ENCODE data around the gene CD9.

DNA sequence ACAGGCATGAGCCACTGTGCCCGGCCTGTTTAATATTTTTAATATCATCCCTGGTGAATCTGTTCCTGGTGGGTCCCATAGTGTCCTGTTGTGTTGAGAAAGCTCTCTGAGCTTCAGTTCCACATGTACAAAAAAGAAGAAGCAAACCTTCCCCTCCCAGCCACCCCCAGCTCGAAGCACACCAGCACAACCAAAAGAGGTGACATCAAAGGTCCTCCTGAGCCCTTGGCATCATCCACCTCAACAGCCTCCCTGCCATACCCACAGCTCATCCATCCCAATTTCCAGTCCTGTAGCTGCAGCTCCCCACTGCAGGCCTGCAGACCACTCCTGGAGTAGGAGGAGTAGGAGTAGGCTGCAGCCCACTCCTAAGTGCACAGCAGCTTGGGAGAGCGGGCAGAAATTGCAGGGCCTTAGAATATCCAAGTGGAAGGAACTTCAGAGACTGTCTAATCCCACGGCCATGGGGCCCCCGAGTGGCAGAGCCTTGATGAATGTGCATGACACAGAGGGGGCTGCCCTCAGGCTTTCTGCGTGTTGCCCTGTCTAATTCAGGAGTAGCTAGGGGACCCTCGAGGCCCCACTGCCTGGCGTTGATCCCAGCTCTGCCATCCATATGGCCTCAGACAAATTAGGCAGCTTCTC, 36.7 kb upstream of the CD9 start:
- TF ChIP-seq, protein P1, sequence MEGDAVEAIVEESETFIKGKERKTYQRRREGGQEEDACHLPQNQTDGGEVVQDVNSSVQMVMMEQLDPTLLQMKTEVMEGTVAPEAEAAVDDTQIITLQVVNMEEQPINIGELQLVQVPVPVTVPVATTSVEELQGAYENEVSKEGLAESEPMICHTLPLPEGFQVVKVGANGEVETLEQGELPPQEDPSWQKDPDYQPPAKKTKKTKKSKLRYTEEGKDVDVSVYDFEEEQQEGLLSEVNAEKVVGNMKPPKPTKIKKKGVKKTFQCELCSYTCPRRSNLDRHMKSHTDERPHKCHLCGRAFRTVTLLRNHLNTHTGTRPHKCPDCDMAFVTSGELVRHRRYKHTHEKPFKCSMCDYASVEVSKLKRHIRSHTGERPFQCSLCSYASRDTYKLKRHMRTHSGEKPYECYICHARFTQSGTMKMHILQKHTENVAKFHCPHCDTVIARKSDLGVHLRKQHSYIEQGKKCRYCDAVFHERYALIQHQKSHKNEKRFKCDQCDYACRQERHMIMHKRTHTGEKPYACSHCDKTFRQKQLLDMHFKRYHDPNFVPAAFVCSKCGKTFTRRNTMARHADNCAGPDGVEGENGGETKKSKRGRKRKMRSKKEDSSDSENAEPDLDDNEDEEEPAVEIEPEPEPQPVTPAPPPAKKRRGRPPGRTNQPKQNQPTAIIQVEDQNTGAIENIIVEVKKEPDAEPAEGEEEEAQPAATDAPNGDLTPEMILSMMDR (IDR thresholded peaks at IDR 0.05), result no peak
- TF ChIP-seq EZH2 (IDR thresholded peaks at IDR 0.05; ENCODE audit: borderline replicate concordance, insufficient read depth, low read depth, low read length, poor library complexity, severe bottlenecking), result no peak

All from B cell (primary cell).